Stimulated activated CD4-positive, alpha-beta T cell treated with anti-CD3 and anti-CD28 coated beads, TNF-alpha, amount 100 ng/mL, for 24 hours (primary cell): ENCODE data around the gene ZNF732.
"Not testable (repeated sequence)": the region's sequence is repeated elsewhere in the genome, so short reads cannot be mapped to it uniquely, and the experiment has no call there.

Source experiments
- DNase-seq, 3 experiments: peaks; one replicate each; pipeline ENCODE4 v3.0.0-alpha.2; 2020; ENCODE audit warnings: low read depth in 3 of 3

ZNF732 gene

DNA sequence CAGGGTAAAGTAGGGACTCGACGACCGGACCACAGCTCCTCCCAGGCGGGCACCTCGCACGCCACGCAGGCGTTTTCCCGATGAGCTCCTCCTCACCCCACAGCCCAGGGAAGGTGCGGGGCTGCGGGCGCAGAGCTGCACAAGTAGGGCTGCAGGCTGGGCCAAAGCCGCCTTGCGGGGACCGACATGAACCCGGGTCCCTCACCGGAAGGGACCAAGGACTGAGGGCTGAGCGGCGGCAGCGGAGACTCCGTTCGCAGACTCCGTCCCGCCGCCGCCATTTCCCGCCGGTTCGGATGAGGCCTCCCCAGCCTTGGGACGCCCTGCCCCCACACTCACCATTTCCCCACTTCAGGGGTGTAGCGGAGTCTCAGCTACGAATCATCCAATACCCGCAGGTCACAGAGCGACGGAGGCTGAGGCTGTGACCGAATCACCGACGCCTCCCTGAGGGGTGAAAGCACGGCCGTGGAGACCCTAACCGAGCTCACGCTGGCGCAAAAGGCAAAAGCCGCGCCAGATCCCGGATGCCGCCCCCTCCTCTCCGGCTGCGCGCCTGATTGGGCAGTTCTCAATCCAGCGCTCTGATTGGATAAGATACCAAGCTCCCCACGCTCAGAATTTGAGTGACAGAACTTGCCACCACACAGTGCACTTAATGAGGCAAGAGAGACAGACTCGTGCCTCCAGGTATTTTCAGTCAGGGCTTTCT is at the start of gene ZNF732:
Gene ZNF732 (minus strand): TSS at position 506 of the 712 bp plus-strand sequence. CDS start 164 bp downstream, at position 342.
- no peak for DNase-seq

DNA sequence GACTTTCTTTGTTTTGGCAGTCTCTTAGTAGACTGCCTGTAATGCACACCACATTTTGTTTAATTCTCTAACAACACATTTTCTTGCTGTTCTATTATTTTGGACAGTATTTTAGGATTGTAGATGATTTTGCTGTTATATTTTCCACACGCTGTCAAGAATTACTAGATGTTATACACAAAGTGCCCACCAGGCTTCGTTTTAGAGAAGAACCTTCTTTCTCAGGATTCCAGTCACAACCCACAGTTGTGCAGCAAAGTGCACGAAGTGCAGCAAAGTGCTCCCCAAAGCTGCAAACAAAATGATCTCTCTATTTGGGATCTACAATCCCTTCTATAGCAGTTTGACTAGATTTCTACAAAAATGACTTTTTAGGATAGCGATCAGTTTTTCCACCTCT is 34.7 kb upstream of the ZNF732 start:
- DNase-seq, result no peak

DNA sequence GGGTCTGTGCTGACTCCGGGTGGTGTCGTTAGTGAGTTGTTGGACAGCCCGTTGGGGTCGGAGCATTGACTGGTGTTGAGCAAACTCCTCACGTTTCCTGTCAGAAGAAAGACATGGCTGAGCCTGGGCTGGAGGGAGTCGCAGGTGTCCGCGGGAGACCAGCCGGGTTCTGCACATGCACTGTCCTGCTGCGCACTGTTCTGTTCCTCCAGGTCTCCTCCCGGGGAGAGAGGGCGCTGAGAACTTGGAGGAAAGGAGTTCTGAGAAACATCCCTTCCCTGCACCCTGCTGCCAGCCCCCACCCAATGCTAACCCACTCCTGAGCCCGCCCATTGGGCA is 33.5 kb upstream of the ZNF732 start:
- DNase-seq, result no peak

DNA sequence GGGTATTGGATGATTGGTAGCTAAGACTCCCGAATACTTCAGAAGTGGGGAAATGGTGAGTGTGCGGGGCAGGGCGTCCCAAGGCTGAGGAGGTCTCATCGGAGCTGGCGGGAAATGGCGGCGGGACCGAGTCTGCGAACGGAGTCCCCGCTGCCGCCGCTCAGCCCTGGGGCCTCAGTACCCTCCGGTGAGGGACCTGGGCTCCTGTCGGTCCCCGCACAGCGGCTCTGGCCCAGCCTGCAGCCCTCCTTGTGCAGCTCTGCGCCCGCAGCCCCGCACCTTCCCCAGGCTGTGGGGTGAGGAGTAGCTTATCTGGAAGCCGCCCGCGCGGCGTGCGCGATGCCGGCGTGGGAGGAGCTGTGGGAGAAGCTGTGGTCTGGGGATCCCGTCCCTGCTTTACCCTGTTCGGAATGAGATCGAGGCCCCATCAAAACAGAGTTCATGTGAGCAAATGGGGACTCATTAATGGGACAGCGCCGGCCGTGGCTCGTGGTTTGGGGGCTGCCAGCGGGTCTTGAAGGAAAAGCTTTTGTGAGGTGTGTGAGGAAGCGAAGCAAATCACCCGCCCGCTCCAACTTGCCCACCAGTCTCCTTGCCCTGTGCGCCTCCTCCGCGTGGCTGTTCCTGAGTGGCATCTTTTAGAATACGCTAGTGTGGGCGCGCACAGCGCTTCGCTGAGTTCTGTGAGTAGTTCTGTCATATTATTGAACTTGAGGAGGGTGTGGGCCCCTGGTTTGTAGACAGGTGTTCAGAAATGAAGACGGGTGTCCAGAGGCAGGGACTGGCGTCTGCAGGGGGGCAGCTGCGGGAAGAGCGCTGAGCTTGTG is 32.9 kb upstream of the ZNF732 start:
- DNase-seq, result peak; percentile 33 to 63 (median 36)

DNA sequence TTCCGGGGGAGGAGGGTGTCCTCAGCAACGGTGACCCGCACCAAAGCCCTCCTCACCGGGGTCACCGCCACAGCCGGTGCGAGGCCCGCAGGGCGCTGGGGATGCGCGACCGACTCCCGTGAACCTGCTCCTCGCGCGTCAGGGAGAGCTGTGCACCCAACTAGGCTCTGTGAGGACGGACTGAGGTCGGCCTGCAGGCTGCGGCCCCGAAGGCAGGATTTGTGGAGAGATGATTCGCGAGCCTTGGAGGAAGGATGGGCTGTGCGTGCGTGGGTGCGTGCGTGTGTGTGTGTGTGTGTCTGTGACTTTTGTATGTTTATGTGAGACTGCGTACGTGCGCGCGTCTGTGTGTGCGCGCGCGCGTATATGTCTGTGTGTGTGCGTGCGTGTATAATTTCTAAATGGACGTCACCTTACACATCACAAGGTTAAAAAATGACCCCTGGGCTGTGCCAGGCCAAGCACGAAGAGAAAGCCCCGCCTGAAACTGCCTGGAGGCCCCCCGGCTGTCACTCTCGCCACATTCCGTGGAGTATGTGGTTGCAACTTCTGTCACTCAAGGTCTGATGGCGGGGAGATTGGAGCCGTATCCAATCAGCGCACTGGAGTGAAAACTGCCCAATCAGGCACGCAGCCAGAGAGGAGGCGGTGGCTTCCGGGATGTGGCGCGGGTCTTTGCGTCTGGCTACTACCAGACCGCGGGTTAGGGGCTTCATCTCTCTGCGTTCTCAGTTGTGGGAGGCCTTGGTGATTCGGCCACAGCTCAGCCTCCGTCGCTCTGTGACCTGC is 32.1 kb upstream of the ZNF732 start, which contains the start of gene ZNF141:
Gene ZNF141 (plus strand): TSS at position 672 of the 789 bp plus-strand sequence. CDS start 170 bp downstream, outside the sequence.
- peak; percentile 80 to 88 (median 86) for DNase-seq

DNA sequence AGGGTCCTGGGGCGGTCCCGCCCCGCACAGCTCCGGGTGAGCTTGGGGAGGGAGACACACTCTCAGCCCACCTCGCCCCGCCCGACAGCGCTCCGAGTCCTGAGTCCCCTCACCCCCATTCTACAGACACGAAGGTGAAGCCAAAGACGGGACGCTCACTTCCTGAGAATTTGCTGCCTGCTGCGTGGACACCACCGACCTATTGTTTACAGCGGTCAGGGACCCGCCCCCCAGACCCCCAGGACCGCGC is 31.5 kb upstream of the ZNF732 start:
- DNase-seq, result no peak

DNA sequence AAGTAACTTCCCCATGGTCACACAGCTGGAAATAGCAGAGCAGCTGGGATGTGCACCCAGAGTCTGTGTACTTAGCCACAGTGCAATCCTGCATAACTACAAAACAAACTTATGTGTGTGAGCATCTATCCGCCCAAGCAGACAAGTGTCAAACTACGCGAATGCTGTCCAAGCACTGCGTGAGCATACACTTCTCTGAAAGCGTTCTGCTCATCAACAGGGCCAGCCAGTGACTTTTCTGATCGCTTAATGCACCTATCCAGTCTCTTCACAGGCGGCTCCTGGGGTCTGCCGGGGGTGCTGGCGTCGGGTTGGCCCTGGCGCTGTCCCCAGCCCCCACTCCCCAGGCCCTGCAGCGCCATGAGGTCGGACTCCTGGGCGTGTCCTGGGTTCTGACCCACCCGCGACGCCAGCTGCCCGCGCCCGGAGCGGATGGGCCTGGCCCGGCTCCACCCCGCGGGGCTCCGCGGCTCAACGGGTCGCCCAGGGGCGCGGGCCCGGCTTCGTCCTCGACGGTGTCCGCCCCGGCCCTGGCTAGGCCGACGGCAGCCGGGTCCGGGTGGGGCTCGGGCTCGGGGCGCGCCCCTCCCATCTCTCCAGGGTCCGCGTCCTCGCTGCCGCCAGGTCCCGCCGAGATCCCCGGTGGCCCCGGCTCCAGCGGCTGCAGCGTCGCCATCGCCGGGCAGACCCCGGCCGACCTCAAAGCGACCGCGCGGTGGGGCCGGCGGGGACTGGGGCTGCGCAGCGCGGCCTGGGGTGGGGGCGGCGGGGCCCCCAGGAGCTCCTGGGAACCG is 31.0 kb upstream of the ZNF732 start:
- DNase-seq, result no peak

DNA sequence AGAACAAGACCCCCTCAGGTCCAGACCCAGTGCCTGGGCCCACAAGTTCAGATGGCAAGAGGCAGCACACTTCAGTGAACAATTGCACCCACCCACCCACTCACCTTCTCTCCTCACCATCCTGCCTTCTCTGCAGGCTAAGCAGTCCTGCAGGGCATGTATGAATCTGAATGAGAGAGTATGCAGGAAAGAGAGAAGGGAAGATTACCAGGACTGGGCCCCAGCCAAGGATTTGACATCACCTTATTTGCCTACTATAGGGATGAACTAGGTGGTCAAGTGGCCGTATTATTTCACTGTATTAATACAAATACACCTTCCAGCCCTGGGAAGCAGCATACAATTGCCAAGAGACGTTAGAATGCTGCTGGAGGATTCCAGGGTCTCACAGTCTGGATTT is 30.2 kb upstream of the ZNF732 start:
- no peak for DNase-seq

DNA sequence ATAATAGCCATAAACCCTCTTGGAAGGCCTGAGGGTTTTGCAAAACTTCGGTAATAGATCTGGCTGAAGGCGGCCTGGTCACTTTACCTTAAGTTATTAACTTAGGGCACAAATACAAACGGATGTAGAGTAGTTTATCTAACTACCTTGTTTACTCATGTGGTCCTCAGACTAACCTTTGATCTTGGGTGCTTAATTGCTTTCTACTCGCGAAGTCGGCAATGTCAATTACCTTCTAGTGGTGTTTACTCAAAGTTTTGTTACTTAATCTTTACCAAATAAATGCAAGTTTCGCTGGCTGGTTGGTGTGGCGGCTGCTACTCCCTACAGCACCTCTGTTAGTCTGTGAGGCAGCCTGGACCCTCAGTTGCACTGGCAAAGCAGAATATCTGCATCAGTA is 23.5 kb upstream of the ZNF732 start:
- no peak for DNase-seq

DNA sequence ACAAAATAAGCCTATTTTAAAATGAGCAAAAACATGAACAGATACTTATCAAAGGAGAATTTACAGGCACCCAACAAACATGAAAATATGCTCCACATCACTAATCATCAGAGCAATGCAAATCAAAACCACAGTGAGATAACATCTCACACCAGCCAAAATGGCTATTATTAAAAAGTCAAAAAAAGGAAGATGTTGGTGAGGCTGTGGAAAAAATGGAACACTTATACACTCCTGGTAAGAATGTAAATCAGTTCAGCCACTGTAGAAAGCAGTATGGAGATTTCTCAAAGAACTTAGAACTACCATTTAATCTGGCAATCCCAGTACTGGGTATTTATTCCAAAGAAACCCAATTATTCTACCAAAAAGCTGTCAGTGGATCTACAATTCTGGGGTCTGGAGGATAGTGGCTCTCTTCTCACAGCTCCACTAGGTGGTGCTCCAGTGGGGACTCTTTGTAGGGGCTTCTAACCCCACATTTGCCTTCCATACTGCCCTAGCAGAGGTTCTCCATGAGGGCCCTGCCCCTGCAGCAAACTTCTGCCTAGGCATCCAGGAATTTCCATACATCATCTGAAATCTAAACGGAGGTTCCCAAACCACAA is 9.1 kb upstream of the ZNF732 start:
- no peak for DNase-seq

DNA sequence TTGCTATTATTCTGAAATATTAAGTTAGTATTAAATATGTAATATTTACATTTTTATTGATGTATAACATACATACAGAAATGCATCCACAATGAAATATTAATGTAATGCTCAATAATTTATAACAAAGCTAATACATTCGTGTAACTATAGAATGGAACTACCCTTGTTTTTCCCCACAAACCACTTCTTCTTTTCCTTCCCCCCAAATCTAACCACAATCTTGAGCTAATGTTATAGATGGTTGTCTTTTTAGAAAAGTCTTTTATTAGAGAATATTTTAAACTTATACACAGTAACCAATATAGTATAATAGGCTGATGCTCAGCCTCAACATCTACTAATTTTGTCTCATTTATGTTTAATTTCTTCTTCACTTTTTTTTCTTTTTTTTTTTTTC is 4.5 kb upstream of the ZNF732 start:
- DNase-seq, result no peak

DNA sequence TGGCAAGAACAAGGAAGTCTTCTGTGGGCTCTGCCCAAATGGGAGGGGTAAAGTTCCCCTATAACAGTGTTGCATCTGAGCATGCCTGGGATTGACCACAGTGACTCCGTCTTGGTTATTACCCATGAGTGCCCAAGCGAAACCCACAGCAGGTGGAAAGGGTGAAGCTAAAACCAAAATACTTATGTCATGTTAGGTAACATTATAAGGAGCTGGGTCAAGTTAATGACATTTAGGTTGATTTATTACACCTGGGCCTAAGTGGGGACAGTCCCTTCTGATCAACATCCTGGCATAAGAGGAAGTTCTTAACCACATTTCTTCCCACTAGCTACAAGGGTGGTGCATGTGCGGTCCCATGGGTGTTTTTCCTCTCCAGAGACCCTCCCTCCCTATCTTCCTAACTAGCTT is 1.3 kb upstream of the ZNF732 start:
- DNase-seq, result no peak

DNA sequence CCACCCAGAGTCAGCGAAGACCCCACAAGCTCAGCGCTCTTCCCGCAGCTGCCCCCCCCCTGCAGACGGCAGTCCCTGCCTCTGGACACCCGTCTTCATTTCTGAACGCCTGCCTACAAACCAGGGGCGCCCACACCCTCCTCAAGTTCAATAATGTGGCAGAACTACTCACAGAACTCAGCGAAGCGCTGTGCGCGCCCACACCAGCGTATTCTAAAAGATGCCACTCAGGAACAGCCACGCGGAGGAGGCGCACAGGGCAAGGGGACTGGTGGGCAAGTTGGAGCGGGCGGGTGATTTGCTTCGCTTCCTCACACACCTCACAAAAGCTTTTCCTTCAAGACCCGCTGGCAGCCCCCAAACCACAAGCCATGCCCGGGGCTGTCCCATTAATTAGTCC is 758 bp downstream of the ZNF732 start:
- not testable (repeated sequence) for DNase-seq

DNA sequence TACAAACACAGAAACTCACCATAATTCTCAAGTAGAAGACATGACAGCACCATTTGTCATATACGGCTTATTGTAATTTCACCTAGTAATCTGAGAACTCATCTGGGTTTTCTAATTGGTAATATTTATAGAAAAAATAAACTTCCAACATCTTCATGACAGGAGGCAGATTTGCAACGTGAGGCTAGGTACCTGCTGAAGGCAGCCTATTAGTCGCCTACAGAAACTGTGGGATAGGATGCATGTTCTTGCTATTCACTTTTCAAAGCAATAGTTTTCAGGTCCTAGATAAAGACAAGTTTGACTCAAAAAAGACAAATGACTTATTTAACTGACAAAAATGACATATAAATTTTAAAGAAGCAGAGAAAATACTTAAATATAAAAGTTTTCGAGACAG is 2.9 kb downstream of the ZNF732 start:
- no peak for DNase-seq

DNA sequence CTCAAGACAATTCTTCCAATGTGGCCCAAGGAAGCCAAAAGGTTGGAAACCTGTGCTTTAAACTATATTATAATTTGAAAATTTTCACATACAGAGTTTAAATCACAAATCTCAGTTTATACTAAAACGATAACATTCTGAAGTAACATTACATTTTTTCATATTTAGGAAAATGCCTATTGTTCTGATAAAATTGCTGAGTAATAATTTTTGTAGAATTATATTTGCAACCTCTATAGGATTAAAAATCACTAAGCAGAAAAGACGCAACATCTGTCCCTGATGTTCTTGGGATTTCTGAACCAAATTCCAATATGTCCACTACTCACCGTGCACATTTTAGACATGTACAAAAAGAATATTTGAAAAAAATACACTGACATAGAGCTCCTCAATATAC is 10.5 kb downstream of the ZNF732 start:
- DNase-seq, result no peak

DNA sequence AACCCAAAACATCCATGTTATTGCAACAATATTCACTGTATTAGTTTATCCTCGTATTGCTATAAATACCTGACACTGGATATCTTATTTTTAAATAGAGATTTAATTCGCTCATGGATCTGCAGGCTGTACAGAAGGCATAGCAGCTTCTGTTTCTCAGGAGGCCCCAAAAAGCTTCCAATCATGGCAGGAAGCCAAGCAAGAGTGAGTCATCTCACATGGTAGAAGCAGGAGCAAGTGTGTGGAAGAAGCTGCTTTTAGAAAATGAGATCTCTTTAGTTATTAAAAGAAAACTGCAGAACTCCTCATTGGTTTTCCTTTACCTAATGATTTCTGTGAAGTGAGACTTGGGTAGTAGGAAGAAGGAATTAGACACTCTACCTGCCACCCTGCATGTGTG is 16.4 kb downstream of the ZNF732 start:
- DNase-seq, result no peak

DNA sequence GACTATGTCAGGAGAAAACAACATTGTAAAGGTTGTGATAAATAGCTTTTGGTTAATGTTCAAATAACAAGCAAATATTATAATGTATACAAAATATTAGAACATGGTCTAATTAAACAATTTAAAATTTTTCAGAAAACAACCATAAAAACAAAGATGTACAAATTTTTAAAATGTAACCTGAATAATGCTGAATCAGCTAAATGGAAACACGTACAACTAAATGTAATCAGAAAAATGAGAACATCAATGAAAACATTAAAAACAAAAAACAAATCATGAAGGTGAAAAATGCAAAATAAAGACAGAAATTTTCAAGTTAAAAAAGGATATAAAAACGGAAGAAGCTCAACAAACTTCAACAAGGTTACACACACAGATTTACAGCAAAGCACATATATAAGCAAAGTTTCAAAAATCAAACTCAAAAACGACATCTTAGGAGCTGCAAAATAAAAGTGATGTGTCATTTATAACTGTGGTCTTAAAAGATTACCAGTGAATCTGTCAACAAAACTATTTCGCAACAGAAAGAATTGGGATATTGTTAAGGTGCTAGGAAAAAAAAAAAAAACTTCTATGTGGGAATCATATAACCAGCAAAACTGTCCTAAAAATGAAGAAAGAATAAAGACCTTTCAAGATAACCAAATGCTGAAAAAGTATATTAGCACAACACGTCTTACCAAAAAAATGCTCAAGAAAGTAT is 31.8 kb downstream of the ZNF732 start:
- DNase-seq, result no peak

DNA sequence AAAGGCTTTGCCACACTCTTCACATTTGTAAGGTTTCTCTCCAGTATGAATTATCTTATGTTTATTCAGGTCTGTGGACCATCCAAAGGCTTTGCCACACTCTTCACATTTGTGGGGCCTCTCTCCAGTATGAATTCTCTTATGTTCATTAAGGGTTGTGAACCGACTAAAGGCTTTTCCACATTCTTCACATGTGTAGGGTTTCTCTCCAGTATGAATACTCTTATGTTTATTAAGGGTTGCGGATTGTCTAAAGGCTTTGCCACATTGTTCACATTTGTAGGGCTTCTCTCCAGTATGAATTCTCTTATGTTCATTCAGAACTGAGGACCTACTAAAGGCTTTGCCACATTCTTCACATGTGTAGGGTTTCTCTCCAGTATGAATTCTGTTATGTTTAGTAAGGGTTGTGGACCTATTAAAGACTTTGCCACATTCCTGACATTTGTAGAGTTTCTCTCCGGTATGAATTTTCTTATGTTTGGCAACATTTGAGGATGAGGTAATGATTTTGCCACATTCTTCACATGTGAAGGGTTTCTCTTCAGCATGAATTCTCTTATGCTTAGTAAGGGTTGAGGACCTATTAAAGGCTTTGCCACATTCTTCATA is 33.7 kb downstream of the ZNF732 start:
- DNase-seq, result no peak

DNA sequence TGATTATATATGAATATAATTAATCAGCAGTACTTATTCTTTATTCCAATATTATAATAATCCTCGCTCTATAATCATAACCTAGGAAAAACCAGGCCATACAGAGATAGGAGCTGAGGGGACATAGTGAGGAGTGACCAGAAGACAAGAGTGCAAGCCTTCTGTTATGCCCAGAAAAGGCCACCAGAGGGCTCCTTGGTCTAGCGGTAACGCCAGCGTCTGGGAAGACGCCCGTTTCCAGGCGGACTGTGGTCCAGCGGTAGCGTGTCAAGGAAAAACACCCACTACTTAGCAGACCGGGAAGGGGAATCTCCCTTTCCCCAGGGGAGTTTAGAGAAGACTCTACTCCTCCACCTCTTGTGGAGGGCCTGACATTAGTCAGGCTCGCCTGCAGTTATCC is 46.0 kb downstream of the ZNF732 start:
- not testable (repeated sequence) for DNase-seq

DNA sequence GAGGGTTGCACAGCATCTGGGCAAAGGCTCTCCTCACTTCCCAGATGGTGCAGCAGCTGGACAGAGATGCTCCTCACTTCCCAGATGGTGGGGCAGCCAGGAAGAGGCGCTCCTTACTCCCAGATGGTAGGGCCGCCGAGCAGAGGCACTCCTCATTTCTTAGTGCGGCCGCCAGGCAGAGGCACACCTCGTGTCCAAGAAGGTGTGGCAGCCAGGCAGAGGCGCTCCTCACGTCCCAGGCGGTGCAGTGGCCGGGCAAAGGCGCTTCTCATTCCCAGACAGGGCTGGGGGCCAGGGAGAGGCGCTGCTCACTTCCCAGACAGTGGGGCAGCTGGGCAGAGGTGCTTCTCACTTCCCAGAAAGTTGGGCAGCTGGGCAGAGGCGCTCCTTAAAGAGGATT is 48.8 kb downstream of the ZNF732 start:
- DNase-seq, result no peak
